Activated effector memory CD4-positive, alpha-beta T cell treated with Interleukin-2 at 50 U/mL for 16 hours (primary cell): ENCODE measurements around the gene PLIN5.
"Not testable (repeated sequence)": the region's sequence is repeated elsewhere in the genome, so short reads cannot be mapped to it uniquely, and the experiment has no call there.

ENCODE experiments used
- DNase-seq: peaks from one replicate; pipeline ENCODE4 v3.0.0-alpha.2; 2020

PLIN5 gene

DNA sequence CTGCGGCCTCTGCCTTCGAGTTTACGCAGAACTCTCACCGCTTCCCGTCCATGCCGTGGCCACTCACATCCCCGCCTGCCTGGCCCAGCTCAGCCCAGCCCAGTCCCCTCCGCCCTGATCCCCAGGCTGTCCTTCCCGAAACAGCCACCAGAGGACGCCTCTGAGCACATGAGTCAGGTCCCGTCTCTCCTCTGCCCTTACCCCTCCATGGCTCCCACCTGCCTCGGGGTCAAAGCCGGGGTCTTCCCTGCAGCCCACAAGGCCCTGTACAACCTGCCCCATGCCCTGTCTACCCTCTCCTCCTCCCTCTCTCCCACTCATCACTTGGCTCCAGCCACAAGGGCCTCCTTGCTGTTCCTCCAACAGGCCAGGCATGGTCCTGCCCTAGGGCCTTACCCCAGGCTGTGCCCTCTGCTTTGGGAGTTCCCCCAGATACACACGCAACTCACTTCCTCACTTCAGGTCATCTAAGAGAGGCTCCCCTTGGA is 32.6 kb upstream of the PLIN5 start:
- peak; percentile 33 for DNase-seq

DNA sequence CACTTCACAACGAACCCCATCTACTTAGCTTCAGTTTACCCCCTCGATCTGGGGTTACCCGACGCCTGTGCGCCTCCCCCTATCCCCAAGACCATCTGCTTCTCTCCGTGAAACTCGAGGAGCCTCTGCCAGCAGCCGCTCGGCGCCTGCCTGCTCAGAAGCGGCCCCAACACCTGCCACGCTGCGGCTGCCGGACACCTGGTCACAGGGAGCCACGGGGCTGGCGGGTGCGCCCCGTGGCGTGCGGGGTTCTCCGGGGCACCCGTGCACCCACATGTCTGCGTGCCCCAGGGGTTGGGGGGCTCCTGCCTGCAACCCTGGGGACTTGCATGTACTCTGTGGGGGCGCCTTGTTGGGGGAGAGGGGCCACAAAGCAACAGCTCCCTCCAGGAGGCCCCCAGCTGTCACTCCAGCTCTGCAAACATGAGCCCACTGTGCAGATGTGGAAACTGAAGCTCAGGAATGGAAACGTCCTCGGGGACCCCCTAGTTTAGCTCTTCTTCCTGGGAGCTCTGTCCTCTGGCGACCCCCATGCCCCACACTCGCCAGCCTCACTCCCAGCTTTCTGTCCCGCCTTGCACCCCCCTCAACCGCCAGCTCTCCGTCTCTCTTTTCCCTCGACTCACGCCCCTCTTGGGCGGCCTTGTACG is 31.5 kb upstream of the PLIN5 start:
- no peak for DNase-seq

DNA sequence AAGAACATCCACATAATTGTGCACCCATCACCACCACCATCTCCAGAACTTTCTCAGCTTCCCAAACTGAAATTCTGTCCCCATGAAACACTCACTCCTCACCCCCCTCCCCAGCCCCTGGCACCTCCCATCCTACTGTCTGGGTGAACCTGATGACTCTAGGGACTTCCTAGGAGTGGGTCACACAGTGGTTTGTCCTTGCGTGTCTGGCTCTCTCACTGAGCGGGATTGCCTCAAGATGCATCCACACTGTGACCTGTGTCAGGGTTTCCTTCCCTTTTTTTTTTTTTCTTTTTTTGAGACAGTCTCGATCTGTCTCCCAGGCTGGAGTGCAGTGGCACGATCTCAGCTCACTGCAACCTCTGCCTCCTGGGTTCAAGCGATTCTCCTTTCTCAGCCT is 28.5 kb upstream of the PLIN5 start:
- not testable (repeated sequence) for DNase-seq

DNA sequence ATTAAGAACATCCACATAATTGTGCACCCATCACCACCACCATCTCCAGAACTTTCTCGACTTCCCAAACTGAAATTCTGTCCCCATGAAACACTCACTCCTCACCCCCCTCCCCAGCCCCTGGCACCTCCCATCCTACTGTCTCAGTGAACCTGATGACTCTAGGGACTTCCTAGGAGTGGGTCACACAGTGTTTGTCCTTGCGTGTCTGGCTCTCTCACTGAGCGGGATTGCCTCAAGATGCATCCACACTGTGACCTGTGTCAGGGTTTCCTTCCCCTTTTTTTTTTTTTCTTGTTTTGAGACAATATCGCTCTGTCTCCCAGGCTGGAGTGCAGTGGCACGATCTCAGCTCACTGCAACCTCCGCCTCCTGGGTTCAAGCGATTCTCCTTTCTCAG is 27.1 kb upstream of the PLIN5 start:
- not testable (repeated sequence) for DNase-seq

DNA sequence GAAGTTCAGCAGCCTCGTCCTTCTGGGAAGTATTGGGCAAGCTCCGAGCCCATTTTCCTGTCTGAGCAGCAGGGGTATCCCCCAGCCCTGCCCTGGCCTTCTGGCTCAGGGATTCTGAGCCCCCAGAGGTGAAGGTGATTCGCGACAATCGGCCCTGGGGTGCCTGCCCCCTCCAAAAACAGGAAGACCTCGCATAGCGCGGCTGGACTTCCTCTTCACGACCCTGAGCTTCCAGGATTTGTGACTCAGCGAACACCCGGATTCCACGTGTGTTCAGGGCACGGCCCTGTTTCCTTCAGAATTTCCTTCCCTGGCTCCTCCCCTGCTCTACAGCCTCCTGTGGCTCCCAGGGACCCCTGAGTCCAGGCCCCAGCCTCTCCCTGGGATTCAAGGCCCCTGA is 24.5 kb upstream of the PLIN5 start, which contains the start of gene SEMA6B:
TSS of gene SEMA6B (minus strand) at position 116 of the 400 bp plus-strand sequence. CDS start 1,227 bp downstream, outside the sequence.
- DNase-seq = no peak

DNA sequence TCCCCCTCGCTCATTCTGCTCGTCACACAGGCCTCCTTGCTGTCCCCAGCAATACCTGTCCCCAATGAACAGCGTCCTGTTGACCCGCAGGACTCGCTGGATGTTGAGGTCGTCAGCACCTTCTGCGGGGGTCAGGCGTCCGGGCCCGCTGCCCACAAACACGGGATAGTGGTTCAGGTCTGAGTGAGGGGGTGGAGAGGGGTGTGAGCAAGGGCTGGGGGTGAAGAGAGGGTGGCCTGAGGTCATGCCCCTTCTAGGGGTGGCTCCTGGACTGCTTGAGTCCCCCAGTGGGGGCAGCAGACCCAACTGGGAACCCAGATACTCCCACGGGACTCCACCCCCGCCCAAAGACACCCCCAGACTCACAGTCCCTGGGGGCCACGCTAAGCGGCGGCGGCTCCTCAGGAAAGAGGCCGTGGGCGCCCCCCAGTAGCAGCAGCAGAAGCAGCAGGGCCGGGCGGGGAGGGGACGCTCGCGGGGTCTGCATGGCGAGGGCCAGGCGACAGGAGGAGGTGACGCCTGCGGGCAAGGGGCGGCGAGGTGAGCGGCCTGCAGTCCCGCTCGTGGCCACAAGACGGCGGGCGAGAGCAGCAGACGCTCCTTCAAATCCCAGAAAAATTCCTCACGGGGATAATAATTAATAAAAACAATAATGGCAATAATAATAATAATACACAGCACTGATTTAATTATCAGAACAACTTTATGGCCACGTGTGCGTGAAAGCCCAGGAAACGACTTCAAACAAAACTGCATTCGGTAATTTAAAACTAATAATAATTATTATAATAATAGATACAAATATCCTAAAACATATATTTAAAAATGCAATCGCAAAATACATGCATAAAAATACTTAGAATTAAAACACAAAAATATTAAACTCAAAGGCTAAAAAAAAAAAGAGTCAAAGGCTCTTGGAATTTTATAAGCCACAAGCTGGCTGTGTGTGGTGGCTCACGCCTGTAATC is 23.2 kb upstream of the PLIN5 start:
- no peak for DNase-seq

DNA sequence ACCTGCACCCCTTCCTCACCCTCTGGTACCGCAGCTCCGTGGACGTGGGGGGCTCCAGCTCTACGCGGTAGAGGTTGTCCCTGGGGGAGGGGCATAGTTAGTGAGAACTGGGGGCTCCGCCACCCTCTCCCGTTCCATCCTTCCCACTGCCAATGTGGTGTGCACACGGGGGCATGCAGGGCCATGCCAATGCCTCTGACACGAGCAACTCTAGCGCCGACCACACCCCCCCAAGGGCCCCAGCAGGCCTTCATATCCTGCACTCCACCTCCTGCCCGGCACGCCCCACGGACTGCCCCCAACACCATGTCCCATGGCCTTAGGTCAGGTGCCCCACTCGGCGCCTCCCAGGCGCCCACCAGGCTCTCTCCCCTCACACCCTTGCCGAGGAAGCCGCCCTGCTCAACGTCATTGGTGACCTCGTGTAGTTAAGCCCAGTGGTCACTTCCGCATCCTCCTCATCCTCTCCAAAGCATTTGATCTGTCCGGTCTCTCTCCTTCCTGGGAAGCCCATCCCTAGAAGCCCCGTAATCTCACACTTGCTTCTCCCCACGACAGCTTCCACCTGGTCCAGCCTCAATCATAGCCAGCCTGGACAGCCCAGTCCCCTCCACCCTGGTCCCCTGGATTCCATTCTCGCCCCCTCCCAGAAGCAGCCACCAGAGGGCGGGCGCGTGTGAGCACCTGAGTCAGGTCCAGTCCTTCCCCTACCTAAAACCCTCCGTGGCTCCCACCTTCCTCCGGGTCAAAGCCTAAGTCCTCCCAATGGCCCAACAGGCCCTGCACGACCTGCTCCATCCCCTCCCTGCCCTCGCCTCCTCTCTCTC is 22.3 kb upstream of the PLIN5 start:
- no peak for DNase-seq

DNA sequence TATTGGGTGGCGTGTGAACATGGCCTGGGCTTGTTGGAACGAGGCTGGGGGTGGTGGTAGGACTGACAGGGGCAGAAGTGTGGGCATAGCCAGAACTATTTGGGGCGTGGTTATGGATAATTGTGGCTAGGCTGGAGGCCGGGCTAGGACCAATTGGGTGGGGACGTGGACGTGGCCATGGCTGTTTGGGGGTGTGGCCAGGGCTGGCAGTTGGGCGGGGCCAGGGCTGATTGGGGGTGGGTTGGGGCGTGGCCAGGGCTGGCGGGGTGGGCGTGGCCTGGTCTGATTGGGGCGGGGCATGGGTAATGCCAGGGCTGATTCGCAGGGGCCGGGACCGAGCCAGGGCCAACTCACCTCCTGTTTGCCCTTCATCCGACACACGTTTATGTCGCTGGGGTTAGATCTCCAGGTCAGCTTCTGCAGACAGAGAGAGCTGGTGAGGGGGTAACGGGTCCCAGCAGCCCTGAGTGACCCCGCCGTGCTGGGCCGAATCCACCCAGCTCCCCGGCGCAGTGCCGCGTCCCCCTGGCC is 21.6 kb upstream of the PLIN5 start:
- no peak for DNase-seq

DNA sequence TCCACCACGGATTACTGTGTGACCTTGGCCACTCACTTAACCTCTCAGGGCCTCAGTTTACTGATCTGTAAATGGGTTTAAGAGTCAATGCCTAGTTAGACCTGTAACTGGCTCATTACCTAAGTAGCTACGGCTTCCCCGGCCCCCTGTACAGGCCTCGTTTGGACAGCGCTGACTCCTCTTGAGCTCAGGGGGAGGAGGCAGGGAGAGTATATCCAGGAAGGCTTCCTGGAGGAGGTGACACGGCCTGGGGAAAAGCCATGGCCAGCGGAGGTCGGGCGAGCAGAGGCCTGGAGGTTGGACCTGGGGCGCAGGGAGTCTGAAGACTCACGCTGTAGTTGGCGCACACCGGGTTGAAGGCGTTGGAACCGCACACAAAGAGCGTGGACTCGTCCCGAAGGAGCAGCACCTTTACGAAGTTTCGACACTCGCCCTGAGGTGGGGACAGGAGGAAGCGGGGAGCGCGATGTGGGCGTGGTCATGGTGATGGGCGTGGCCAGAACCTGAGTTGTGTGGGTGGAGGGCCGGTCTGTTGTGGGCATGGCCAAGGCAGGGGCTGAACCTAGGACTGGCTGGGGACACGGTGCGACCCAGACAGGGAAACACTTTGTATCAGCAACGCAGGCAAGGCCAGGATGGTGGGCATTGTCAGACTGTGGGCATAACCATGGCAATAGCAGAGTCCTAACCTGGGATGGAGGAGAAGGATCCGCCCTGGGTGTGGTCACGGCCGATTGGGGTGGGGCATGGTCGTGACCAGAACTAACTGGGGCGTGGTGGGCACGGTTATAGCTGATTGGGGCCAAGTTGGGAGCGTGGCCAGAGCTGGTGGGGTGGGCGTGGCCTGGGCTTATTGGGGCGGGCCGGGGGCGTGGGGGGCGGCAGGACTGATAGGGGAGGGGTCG is 20.9 kb upstream of the PLIN5 start:
- no peak for DNase-seq

DNA sequence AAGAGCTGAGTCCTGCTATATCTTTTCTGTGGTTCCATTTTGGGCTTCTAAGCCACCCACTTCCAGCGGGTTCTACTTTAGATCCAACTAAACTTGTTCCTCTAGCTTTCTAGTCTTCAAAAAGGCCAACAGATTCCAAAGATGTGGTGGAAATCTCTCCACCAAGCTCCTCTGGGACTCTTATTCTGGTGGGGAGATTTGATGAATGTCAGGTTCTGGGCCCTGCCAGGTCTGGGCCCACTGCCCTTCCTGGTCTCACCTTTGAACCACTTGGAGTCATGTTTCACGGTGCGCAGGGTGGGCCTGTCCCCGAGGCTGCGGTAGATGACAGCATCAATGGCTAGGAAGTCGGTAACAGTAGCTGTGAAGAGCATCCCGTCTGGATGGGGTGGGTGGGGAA is 19.7 kb upstream of the PLIN5 start:
- no peak for DNase-seq

DNA sequence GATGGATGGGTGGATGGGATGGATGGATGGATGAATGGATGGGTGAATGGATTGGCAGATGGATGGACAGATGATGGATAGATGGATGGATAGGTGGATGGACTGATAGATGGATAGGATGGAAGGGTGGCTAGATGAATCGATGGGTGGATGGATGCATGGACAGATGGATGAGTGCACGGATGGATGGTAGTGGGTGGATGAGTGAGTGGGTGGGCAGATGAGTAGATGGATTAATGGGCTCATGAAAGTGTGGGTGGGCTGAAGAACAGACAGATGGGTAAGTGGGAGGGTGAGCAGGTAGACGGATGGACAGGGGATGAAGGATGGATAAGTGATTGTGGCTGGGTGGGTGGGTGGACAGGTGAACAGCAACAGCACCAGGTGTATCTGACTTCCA is 18.8 kb upstream of the PLIN5 start:
- no peak for DNase-seq

DNA sequence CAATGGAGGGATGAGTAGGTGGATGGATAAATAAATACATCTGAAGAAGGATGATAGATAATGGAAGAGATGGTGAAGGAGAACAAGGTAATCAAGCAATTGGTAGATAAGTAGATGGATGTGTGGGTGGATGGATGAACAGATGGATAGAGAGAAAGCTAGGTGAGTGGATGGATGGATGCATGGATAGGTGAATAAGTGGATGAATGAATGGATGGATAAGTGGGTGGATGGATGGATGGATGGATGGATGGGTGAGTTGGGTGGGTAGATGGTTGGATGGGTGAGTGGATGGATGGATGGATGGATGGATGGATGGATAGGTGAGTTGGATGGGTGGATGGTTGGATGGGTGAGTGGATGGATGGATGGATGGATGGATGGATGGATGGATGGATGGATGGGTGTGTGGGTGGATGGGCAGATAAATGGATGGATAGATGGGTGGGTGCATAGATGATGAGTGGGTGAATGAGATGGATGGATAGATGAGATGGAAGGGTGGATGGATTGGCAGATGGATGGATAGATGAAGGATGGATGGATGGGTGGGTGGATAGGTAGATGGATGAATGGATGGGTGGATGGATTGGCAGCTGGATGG is 18.2 kb upstream of the PLIN5 start:
- DNase-seq = no peak

DNA sequence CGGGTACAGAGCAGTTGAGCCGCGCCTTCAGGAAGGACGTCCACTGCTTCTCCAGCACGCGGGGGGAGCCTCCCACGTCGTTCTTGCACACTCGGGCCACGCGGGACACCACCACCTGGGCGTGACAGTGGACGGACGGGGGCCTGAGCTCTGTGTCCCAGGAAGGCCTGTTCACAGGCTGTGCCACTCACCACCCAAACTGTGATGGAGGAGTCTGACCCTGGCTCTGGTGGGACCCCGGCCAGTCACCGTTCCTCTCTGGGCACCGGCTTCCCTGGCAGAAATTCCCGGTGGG is 17.4 kb upstream of the PLIN5 start:
- no peak for DNase-seq

DNA sequence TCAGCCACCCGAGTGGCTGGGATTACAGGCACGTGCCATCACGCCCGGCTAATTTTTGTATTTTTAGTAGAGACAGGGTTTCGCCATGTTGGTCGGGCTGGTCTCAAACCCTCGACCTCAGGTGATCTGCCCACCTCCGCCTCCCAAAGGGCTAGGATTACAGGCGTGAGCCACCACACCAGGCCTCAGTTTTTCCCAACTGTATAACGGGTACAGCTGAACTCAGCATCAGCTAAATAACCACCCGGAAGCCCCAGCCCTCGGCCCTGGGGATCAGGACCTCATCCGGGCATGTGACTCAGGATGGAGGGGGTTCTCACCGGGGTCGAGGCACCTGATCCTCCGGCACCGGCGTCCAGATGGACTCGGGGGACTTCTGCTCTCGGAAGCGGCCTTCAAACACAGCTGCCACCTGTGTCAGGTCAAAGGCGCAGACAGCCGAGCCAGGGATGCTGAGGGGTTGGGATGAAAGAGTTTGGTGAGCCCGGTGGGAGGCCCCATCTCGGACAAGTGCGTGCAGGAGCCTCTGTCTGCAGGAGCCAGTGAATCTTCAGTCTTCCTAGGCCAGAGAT is 15.5 kb upstream of the PLIN5 start:
- DNase-seq = no peak

DNA sequence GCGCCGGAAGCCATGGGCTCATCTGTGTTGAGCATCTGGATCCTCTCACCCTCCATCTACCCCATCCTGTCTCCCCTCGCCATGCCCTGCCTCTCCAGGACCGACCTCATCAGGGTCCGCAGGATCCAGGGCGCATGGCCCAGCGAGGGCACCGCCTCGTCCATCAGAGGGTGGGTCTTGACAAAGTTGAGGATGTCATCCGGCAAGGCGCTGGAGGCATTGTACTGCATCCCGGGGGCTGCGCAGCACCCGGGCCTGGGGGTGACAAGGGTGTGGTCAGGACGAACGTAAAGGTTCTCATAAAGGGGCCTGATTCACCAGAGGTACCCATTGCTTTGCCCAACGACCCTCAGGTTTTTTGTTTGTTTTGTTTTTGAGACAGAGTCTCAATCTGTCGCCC is 15.0 kb upstream of the PLIN5 start:
- no peak for DNase-seq

DNA sequence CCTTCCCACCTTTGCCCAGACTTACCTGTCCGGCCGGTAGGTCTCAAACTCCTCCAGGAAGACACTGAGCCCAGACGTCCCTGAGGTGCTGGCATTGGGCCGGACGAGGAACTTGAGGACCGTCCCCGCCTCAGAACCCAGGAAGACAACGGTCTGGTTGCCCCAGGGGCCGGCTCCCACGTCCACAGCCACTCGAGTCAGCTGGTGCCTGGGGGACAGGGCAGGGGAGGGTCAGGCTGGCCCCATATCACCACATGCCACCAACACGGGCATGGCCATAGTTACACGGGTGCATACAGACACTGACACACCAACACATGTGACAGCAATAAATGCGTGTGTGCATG is 13.2 kb upstream of the PLIN5 start:
- DNase-seq = no peak

DNA sequence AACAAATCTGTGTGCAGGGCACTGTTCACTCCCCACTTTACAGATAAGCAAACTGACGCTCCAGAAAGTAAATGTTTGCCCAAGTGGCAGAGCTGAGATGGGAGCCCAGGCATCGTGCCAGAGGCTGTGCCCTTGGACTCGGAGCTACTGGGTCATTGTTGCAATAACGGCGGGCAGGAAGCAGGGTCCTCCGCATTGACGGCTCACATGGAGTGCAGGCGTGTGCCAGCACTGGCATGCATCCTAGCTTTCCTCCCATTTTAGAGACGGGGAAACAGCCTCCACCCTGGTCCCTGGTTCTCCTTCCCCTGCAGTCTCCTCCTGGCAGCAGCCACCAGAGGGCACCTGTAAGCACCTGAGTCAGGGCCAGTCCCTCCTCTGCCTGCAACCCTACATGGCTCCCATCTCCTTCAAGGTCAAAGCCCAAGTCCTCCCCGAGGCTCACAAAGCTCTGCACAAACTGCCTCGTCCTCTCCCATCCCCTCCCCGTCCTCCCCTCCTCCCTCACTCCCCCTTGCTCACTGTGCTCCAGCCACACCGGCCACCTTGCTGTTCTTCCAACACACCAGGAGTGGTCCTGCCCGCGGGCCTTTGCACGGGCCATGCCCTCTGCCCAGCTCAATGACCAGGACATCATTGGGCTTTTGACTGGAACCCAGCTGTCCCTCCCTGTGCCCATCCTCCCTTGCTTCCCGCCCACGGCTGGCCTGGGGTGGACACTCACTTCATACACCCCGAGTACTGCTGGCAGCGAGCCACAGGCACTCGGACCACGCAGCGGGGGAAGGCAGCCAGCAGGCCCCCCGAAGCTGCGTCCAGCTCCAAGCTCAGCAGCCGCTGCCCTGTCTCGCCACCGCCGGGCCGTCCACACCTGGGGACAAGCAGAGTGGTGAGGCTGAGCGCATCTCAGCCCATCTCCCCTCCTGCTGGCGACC is 12.5 kb upstream of the PLIN5 start:
- no peak for DNase-seq

DNA sequence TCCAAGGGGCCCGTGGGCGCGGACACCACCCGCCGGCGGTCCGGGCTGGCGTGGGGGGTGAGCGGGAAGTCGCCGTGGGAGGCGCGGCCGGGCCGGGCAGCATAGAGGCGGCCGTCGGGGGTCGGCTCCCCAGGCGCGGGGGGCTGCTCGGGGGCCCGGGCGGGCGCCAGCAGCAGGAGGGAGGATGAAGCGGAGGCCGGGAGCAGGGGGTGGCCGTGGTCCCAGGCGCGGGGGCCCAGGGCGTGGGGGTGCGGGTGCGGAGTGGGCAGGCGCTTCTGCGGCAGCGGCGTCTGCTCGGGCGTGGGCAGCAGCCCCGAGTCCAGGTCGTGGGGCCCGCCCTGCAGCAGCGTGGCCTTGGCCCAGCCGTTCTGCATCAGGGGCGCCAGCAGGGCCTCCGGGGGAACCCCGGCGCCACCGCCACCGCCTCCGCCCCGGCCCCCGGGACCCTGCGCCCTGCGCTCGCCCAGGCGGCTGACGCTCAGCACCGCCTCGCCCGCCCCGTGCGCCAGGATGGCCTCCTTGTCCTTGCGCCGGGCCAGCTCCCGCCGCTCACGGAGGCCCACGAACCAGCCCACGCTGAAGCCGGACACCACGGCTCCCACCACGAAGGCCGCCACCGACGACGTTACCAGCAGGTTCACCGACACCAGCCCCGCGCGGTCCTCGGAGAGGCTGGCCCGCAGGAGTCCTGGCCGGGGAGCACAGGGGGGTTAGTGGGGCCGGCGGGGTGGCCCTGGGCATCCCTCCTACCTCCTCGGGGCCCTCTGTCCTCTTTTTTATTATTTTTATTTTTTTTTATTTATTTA is 9.0 kb upstream of the PLIN5 start:
- no peak for DNase-seq
